HCT116 (cell line): Measurements from ENCODE around the gene SZRD1. TPM values are rescaled to one million over a fixed set of nuclear protein-coding genes. Genes with fewer than 3 reads are reported as not detected.

Experiments
- ATAC-seq: fragments of 200-7000 bp; cut with Tn5 transposase; 2 replicates; pipeline ENCODE4 v1.9.1; 2020; ENCODE audit warnings: mild to moderate bottlenecking, moderate library complexity
- BruUV-seq: library from RNA; stranded (reverse); fragments of 400-500 nt; replicated peaks from 2 replicates; lab custom pipeline; 2021; lab: Mats Ljungman, UMichigan
- CTCF ChIA-PET: fragments of 300-600 bp; sonication (Branson Sonifier 250); formaldehyde crosslinking; loops from one replicate; lab custom pipeline; 2021; ENCODE audit warnings: antibody characterized with exemption; lab: Charles Lee
- POLR2A ChIA-PET: fragments of 300-600, 350-600 bp; sonication (Branson Sonifier 250); formaldehyde crosslinking; loops from one replicate; lab custom pipeline; 2021; ENCODE audit warnings: antibody characterized with exemption; lab: Charles Lee
- RAD21 ChIA-PET, 2 experiments: fragments of 300-600 bp; sonication (Branson Sonifier 250); formaldehyde crosslinking; loops; one replicate each; lab custom pipeline; 2023; ENCODE audit warnings: low total read pairs in 2 of 2; ENCODE audit not compliant: uncharacterized antibody in 2 of 2, unreplicated experiment in 2 of 2, low non-redundant PET in 1 of 2; lab: Charles Lee
- DNase-seq: peaks from one replicate; pipeline ENCODE4 v3.0.0-alpha.2; 2010; ENCODE audit warnings: low read depth, low spot score
- H2AFZ ChIP-seq: fragments of 200-600 bp; shearing (Covaris generic), sonication (generic); 2 replicates; pipeline ENCODE4 v1.6.1; 2017; ENCODE audit warnings: low read depth, mixed run types, mixed read lengths, antibody characterized with exemption, low read length; ENCODE audit not compliant: poor library complexity, severe bottlenecking
- H3K27ac ChIP-seq: 2 replicates; pipeline ENCODE4 v1.5.1; 2012; ENCODE audit warnings: low read depth, low read length
- H3K27me3 ChIP-seq: fragments of 200-600 bp; sonication (generic); 2 replicates; pipeline ENCODE4 v1.6.1; 2016; ENCODE audit warnings: mixed run types, low read length, mixed read lengths; ENCODE audit not compliant: insufficient read depth
- H3K36me3 ChIP-seq, 2 experiments: fragments of 200-500 bp in 1 of 2; fragments of 200-600 bp in 1 of 2; sonication (Bioruptor generic) in 1 of 2; sonication (generic) in 1 of 2; 2 replicates each; pipeline versions ENCODE4 v1.5.1 to v1.6.1; 2014 to 2016; ENCODE audit warnings: low read length in 2 of 2, inconsistent platforms in 1 of 2, mixed read lengths in 1 of 2, mixed run types in 1 of 2; ENCODE audit not compliant: insufficient read depth in 2 of 2, control insufficient read depth in 1 of 2
- H3K4me1 ChIP-seq, 2 experiments: fragments of 200-600 bp in 1 of 2; sonication (generic) in 1 of 2; 2 replicates each; pipeline versions ENCODE4 v1.5.1 to v1.6.1; 2012 to 2017; ENCODE audit warnings: low read length in 2 of 2, inconsistent platforms in 1 of 2, mild to moderate bottlenecking in 1 of 2, mixed read lengths in 1 of 2, mixed run types in 1 of 2, moderate library complexity in 1 of 2; ENCODE audit not compliant: insufficient read depth in 2 of 2, control insufficient read depth in 1 of 2
- H3K4me2 ChIP-seq: fragments of 200-600 bp; sonication (generic); 2 replicates; pipeline ENCODE4 v1.6.1; 2017; ENCODE audit warnings: mixed run types, low read length, mixed read lengths
- H3K4me3 ChIP-seq, 2 experiments: fragments of 200-600 bp in 1 of 2; sonication (generic) in 1 of 2; replicated peaks in 1 of 2; 2 replicates each; pipeline ENCODE4 v1.5.1; 2011 to 2016; ENCODE audit warnings: low read length in 2 of 2, control low read depth in 1 of 2, low read depth in 1 of 2, mild to moderate bottlenecking in 1 of 2, mixed read lengths in 1 of 2, mixed run types in 1 of 2
- H3K79me2 ChIP-seq: fragments of 200-600 bp; sonication (generic); 2 replicates; pipeline ENCODE4 v1.6.1; 2017; ENCODE audit warnings: mild to moderate bottlenecking, mixed run types, low read length, moderate library complexity, mixed read lengths; ENCODE audit not compliant: insufficient read depth
- H3K9ac ChIP-seq: fragments of 200-600 bp; sonication (generic); 2 replicates; pipeline ENCODE4 v1.6.1; 2016; ENCODE audit warnings: low read length, mixed read lengths
- H3K9me2 ChIP-seq: fragments of 200-600 bp; sonication (generic), shearing (Covaris generic); 2 replicates; pipeline ENCODE4 v1.6.1; 2017; ENCODE audit warnings: mixed run types, mild to moderate bottlenecking, moderate library complexity; ENCODE audit not compliant: insufficient read depth
- H3K9me3 ChIP-seq, 2 experiments: fragments of 200-500 bp in 1 of 2; fragments of 200-600 bp in 1 of 2; sonication (Bioruptor generic) in 1 of 2; sonication (generic) in 1 of 2; 2 replicates each; pipeline ENCODE4 v1.6.1; 2014 to 2017; ENCODE audit warnings: low read length in 2 of 2, mixed read lengths in 2 of 2, inconsistent platforms in 1 of 2, low read depth in 1 of 2, mild to moderate bottlenecking in 1 of 2, mixed run types in 1 of 2, moderate library complexity in 1 of 2; ENCODE audit not compliant: control insufficient read depth in 1 of 2, insufficient read depth in 1 of 2
- H4K20me1 ChIP-seq: fragments of 200-600 bp; sonication (generic), shearing (Covaris generic); 2 replicates; pipeline ENCODE4 v1.6.1; 2017; ENCODE audit warnings: mixed run types, mild to moderate bottlenecking, moderate library complexity; ENCODE audit not compliant: insufficient read depth
- CTCF ChIP-seq, 3 experiments: fragments of 200-600 bp in 1 of 3; sonication (generic) in 1 of 3; IDR thresholded peaks in 2 of 3; conservative IDR thresholded peaks in 1 of 3; 2 replicates each; pipeline ENCODE4 v1.5.1; 2012 to 2017; ENCODE audit warnings: low read depth in 2 of 3, low read length in 2 of 3, antibody characterized with exemption in 1 of 3, borderline replicate concordance in 1 of 3, control low read depth in 1 of 3, mild to moderate bottlenecking in 1 of 3, mixed read lengths in 1 of 3, mixed run types in 1 of 3, moderate library complexity in 1 of 3; ENCODE audit not compliant: insufficient read depth in 1 of 3
- EGR1 ChIP-seq: IDR thresholded peaks from 2 replicates; pipeline ENCODE4 v1.6.1; 2012; ENCODE audit warnings: low read depth
- EZH2phosphoT487 ChIP-seq: fragments of 200-600 bp; IDR thresholded peaks from 2 replicates; pipeline ENCODE4 v1.6.1; 2018; ENCODE audit warnings: antibody characterized with exemption, borderline replicate concordance
- FOSL1 ChIP-seq: IDR thresholded peaks from 2 replicates; pipeline ENCODE4 v1.6.1; 2012; ENCODE audit warnings: low read depth
- JUND ChIP-seq: IDR thresholded peaks from 2 replicates; pipeline ENCODE4 v1.6.1; 2012
- POLR2A ChIP-seq: IDR thresholded peaks from 2 replicates; pipeline ENCODE4 v1.7.0; 2011; ENCODE audit warnings: borderline replicate concordance; ENCODE audit not compliant: insufficient read depth, insufficient read length; ENCODE audit errors: extremely low read depth
- POLR2AphosphoS5 ChIP-seq: IDR thresholded peaks from 2 replicates; pipeline ENCODE4 v1.6.1; 2011; ENCODE audit warnings: mild to moderate bottlenecking, low read depth, low read length, moderate library complexity
- RAD21 ChIP-seq: IDR thresholded peaks from 2 replicates; pipeline ENCODE4 v1.6.1; 2012; ENCODE audit warnings: low read depth, mild to moderate bottlenecking
- SP1 ChIP-seq: IDR thresholded peaks from 2 replicates; pipeline ENCODE4 v1.6.1; 2012; ENCODE audit warnings: low read depth
- YY1 ChIP-seq: IDR thresholded peaks from 2 replicates; pipeline ENCODE4 v1.6.1; 2011; ENCODE audit warnings: low read length, low read depth, moderate library complexity, mild to moderate bottlenecking; ENCODE audit not compliant: insufficient replicate concordance; ENCODE audit errors: extremely low read depth
- ZBTB33 ChIP-seq: IDR thresholded peaks from 2 replicates; pipeline ENCODE4 v1.6.1; 2011; ENCODE audit warnings: mild to moderate bottlenecking, low read length, moderate library complexity; ENCODE audit not compliant: insufficient replicate concordance; ENCODE audit errors: extremely low read depth
- intact Hi-C: fragments of 100-400 bp; cut with micrococcal nuclease; formaldehyde crosslinking; loops from 2 replicates; pipeline ENCODE4 v1.10.0; 2022
- total RNA-seq: library from RNA; stranded (reverse); gene quantifications from one replicate; pipeline ENCODE4 v1.2.1, GENCODE V29; 2021; ENCODE audit not compliant: unreplicated experiment
- TF ChIP-seq, protein P1 (sequence below): IDR thresholded peaks from 2 replicates; pipeline ENCODE4 v1.6.1; 2012

Gene SZRD1
- total RNA-seq, 1 experiment from 2014 or later: 141 TPM

- H3K27me3 ChIP-seq: no peaks in the 10 kb centered on the region
- TF ChIP-seq EZH2phosphoT487: no peak
- no peak for TF ChIP-seq SP1
- no peak for TF ChIP-seq CTCF (IDR thresholded peaks at IDR 0.05 in 2 of 3, conservative IDR thresholded peaks at IDR 0.05 in 1 of 3; ENCODE audit: borderline replicate concordance in 1 of 3, insufficient read depth in 1 of 3, low read depth in 2 of 3, low read length in 2 of 3)
- no peak for TF ChIP-seq RAD21
- no peak for TF ChIP-seq ZBTB33
- TF ChIP-seq POLR2A: no peak
- TF ChIP-seq, protein P1, sequence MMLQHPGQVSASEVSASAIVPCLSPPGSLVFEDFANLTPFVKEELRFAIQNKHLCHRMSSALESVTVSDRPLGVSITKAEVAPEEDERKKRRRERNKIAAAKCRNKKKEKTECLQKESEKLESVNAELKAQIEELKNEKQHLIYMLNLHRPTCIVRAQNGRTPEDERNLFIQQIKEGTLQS: no peak
- TF ChIP-seq FOSL1: no peak
- TF ChIP-seq YY1: no peak
- no peak for TF ChIP-seq EGR1
- TF ChIP-seq JUND: no peak
- TF ChIP-seq POLR2AphosphoS5: no peak
- BruUV-seq: no TSS peak
- H3K9ac ChIP-seq: no peak overlapping the region
- RAD21 ChIA-PET: no interaction called here
- intact Hi-C loops: no loop called here
- POLR2A ChIA-PET: no interaction called here
- H3K36me3 ChIP-seq: no peaks in the 10 kb centered on the region
- peaks cover 0 to 16% of the 10 kb centered on the region in 2 experiments; a peak in 2 of 4 replicates for H3K4me1 ChIP-seq
- H3K9me2 ChIP-seq: no peaks in the 10 kb centered on the region
- H3K79me2 ChIP-seq: no peaks in the 10 kb centered on the region
- no peak overlapping the region for H3K4me3 ChIP-seq
- DNase-seq: no peak
- no peaks in the 10 kb centered on the region for H4K20me1 ChIP-seq
- no peak for ATAC-seq
- H3K27ac ChIP-seq: no peak overlapping the region
- CTCF ChIA-PET: no interaction called here
- no peaks in the 10 kb centered on the region for H3K9me3 ChIP-seq
- H2AFZ ChIP-seq: no peak overlapping the region
- H3K4me2 ChIP-seq: no peak overlapping the region
These were observed 54.2 kb downstream of the SZRD1 start for GRCh38 chr1:16421201-16421600.
